Placental epithelial cell (primary cell): ENCODE data around the gene C1RL. TPM values are rescaled to one million over a fixed set of nuclear protein-coding genes. Genes with fewer than 3 reads are reported as not detected.

Experiments used
- small RNA-seq: library from RNA; depleted of rRNA; stranded (forward); fragments of <200 nt; gene quantifications from one replicate; pipeline ENCODE3, GENCODE V24; 2012
- total RNA-seq: library from RNA; depleted of rRNA; stranded (reverse); fragments of >200 nt; gene quantifications from 2 replicates; pipeline ENCODE4 v1.2.3, GENCODE V29; 2012

The C1RL gene, protein sequence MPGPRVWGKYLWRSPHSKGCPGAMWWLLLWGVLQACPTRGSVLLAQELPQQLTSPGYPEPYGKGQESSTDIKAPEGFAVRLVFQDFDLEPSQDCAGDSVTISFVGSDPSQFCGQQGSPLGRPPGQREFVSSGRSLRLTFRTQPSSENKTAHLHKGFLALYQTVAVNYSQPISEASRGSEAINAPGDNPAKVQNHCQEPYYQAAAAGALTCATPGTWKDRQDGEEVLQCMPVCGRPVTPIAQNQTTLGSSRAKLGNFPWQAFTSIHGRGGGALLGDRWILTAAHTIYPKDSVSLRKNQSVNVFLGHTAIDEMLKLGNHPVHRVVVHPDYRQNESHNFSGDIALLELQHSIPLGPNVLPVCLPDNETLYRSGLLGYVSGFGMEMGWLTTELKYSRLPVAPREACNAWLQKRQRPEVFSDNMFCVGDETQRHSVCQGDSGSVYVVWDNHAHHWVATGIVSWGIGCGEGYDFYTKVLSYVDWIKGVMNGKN
- total RNA-seq, result 23.9 and 35.7 TPM in 2 replicates

DNA sequence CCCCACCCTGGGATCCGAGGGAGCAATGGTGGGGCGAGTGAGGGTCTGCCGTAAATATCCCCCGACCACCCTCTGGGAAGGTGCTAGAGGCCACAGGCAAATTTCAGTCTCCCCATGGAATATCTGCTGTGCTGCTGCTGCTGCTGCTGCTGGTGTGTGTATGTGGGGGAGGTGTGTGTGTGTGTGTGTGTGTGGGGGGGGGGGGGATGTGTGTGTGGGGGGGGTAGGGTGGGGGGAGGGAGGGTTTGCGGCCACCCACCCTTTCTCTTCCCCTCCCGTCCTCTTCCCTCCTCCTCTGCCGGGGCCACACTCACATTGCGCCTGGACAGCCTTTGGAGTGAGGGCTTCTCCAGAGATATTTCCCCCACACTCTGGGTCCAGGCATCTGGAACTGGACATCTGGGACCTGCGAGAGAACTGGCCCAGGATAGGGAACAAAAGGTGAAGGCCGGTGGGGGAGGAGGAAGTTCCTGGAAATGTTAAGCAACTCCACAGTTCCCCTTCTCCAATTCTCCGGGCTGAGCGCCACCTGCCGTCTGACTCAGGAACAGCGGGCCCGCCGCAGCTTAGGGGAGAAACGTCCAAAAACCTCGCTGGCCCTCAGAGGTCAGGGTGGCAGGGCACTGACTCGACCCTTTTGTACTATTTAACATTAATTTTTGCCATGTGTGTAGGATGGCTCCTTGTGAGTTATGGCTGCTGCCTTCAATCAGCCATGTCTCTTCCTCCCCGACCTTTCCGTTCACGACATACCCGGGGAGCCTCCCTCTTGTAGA lies at the start of gene C1RL:
Gene C1RL, minus strand, starts transcription at position 419 of the 776 bp plus-strand sequence. Its CDS starts 34 bp downstream, at position 385.

DNA sequence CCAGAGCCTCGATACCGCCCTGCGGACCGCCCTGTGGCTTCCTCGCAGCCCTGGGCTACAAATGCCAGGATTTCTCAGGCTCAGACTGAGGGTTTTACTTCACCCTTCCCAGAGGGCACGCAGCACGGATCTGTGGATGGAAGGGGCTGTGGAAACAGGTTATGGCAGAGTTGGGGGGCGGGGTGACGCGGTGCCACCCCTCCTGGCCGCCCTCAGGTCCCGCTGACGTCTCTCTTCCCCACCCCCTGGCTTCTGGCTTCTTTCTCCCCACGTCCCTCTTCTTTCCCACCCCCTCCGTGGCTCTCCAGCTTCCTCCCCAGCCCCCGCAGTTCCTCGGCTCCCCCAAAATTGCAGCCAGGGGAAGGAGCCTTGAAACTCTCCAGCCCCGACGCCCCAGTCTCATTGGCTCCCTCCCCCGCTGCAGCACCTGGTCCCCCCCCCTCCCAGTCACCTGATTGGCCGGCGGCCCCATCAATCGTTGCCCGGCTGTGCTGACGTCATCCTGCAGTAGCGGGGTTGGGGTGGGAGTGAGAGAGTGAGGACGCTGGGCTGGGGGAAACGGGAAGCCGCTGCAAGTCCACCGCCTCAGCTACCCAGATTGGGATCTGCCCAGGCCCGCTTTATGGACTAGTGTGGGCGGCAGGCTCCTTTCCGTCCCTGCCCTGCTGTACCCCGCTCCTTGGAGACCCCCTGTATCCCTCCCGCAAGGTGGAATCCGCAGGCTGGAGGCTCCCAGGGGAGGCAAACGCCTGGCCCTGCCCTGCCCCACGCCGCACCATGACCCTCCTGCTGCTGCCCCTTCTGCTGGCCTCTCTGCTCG lies 21.1 kb upstream of the C1RL start, which contains the start of gene CLSTN3:
Gene CLSTN3, plus strand, starts transcription at position 500 of the 820 bp plus-strand sequence. Its CDS starts 278 bp downstream, at position 778.

DNA sequence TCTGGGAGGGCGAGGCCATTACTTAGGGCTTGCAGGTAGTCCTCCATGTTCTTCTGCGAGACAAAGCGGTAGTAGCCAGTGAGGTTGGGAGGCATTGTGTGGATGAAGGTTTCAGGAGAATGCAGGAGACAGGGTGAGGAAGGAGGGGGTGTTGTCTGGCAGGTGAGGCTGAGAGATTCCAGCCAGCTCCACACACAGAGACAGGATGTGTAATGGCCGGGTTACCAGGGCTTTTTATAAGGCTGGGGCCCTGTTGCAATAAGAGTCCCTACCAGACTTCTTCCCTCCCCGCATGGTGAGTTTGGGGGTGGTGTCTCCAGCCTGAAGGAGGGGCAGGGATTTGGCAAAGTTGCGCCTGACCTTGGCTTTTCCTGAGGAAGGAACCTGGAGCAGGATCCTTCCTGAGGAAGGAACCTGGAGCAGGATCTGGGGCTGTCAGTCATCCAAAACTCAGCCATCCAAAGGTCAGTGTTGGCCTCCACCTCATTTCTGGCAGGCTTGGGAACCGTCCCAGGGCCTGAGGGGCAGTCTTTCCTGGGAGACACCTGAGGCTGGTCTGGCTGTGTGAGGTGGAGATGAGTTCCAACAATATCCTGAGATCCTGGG lies 19.8 kb upstream of the C1RL start, which contains the start of gene RBP5:
Gene RBP5, minus strand, starts transcription at position 209 of the 606 bp plus-strand sequence. Its CDS starts 114 bp downstream, at position 95.

DNA sequence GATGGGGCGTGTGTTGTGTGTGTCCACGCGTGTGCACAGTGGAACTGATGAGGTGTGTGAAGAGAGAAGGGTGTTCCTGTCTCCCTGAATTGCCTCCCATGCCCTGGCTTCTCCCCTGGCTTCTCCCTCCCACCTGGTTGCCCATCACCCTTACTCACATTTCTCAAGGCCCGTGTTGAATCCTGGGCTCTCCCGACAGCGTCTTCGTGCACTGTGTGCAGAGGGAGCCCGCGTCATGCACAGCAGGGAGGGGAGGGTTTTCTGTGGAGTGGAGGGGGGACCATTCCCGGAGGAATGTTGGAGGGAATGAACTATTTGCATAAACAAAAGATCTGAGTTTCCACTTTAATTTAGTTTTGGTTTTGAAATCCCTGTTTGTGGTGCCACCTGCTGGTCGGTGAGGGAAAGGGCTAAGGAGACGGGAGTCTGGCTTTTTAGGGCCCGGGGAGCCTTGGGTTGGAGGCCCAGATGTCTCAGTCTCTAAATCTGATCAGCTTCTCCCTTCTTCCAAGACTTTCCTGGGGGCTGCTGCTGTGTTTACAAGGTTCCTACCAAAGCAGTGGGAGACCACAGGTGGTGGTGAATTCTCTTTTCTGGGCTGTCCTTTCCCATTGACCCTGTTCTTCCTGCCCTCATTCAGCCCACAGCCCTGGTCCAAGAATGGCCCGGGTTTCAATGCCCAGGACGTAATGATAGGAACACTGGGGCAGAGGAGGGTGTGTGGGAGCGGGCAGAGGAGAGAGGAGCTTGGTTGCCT lies 16.6 kb downstream of the C1RL start, which contains the start of gene C1R:
Gene C1R, minus strand, starts transcription at position 217 of the 757 bp plus-strand sequence. Its CDS starts 57 bp downstream, at position 160.

DNA sequence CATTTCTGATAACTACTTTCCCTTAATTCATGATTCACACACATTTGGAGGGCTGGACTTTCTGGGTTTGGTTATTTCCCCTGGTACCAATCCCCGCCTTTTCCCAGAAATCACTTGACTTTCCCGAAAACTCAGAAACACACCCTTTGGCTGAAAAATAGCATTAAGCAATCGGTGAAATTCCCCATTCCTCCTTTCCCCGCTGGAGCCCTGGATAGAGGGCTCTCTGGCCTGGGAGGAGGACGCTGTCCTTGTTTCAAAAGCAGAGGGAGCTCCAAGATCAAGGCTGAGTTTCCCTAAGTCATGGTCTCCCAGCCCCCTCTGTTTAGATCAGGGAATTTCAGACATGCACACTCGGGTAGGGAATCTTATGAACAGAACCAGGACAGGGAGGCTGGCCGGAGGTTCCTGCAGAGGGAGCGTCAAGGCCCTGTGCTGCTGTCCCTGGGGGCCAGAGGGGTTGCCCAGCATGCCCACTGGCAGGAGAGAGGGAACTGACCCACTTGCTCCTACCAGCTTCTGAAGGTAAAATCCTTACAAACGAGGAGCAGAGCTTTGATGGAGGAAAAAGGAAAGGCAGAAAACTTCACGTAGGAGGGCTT lies 48.6 kb downstream of the C1RL start, which contains the start of gene C1S:
Gene C1S, plus strand, starts transcription at position 366 of the 602 bp plus-strand sequence. CDS start 1,195 bp downstream, outside the sequence.

Small RNAs within 50 kb of the gene (small RNA-seq; reads per million reads assigned to genes)
- gene RNU6-485P, result not detected

Other genes with a start within 250 kb of the C1RL start
- 461 and 897 TPM in 2 replicates for gene TPI1, start 241.7 kb downstream of the C1RL start, total RNA-seq
- 8.8 and 12.6 TPM in 2 replicates for gene SPSB2, start 235.9 kb downstream of the C1RL start, total RNA-seq
- 8.2 and 21.6 TPM in 2 replicates for gene LRRC23, start 204.4 kb downstream of the C1RL start, total RNA-seq
- 0.76 and 1.6 TPM in 2 replicates for gene ENO2, start 194.6 kb downstream of the C1RL start, total RNA-seq
- gene ATN1, start 181.3 kb downstream of the C1RL start, total RNA-seq, result 12.7 and 23.2 TPM in 2 replicates
- gene RNU7-1, start 165.4 kb downstream of the C1RL start, total RNA-seq, result not detected in 2 replicates
- 72.8 and 133 TPM in 2 replicates for gene C12orf57, start 165.2 kb downstream of the C1RL start, total RNA-seq
- 21.2 and 25.1 TPM in 2 replicates for gene PTPN6, start 157.9 kb downstream of the C1RL start, total RNA-seq
- 142 and 192 TPM in 2 replicates for gene PHB2, start 138.6 kb downstream of the C1RL start, total RNA-seq
- gene EMG1, start 138.3 kb downstream of the C1RL start, total RNA-seq, result 24.7 and 26.0 TPM in 2 replicates
- gene LPCAT3, start 90.7 kb downstream of the C1RL start, total RNA-seq, result 18.8 and 33.6 TPM in 2 replicates
- gene C1S, start 48.5 kb downstream of the C1RL start, total RNA-seq, result 0.87 and 6.7 TPM in 2 replicates
- 1.1 and 1.6 TPM in 2 replicates for gene C1R, start 16.8 kb downstream of the C1RL start, total RNA-seq
- 0.39 TPM in 1 of 2 replicates, not detected in the other for gene RBP5, start 19.7 kb upstream of the C1RL start, total RNA-seq
- gene CLSTN3, start 21.2 kb upstream of the C1RL start, total RNA-seq, result 39.4 and 45.5 TPM in 2 replicates
- gene PEX5, start 80.5 kb upstream of the C1RL start, total RNA-seq, result 22.0 and 23.7 TPM in 2 replicates
- not detected in 2 replicates for gene ACSM4, start 194.9 kb upstream of the C1RL start, total RNA-seq